Stimulated activated CD4-positive, alpha-beta T cell treated with anti-CD3 and anti-CD28 coated beads, TNF-alpha, amount 100 ng/mL, for 24 hours (primary cell): ENCODE results near the gene SEC22A.

ENCODE experiments used
- DNase-seq, 3 experiments: peaks; one replicate each; pipeline ENCODE4 v3.0.0-alpha.2; 2020; ENCODE audit warnings: low read depth in 3 of 3

Gene SEC22A

GRCh38 chr3:123305192-123305591 is 103.4 kb downstream of the SEC22A start:
- DNase-seq, result no peak

GRCh38 chr3:123307064-123307463 is 105.3 kb downstream of the SEC22A start:
- DNase-seq, result no peak

GRCh38 chr3:123310186-123310585 is 108.4 kb downstream of the SEC22A start:
- no peak for DNase-seq

- no peak for DNase-seq
These were observed 109.0 kb downstream of the SEC22A start for GRCh38 chr3:123310741-123311140.

- no peak for DNase-seq
These were observed 109.5 kb downstream of the SEC22A start for GRCh38 chr3:123311201-123311600.

GRCh38 chr3:123312331-123313265 is 110.9 kb downstream of the SEC22A start:
- no peak for DNase-seq

GRCh38 chr3:123313889-123314288 is 112.1 kb downstream of the SEC22A start:
- DNase-seq, result no peak

- no peak for DNase-seq
These were observed 112.9 kb downstream of the SEC22A start for GRCh38 chr3:123314359-123315270.

GRCh38 chr3:123315271-123315595 is 113.5 kb downstream of the SEC22A start:
- DNase-seq, result no peak

- DNase-seq, result no peak
These were observed 116.0 kb downstream of the SEC22A start for GRCh38 chr3:123317716-123318115.

GRCh38 chr3:123318374-123318773 is 116.6 kb downstream of the SEC22A start:
- no peak for DNase-seq

GRCh38 chr3:123319760-123320159 is 118.0 kb downstream of the SEC22A start:
- DNase-seq, result no peak

GRCh38 chr3:123320221-123320620 is 118.5 kb downstream of the SEC22A start:
- no peak for DNase-seq

- no peak for DNase-seq
These were observed 120.1 kb downstream of the SEC22A start for GRCh38 chr3:123321806-123322205.

GRCh38 chr3:123322866-123323265 is 121.1 kb downstream of the SEC22A start:
- DNase-seq, result no peak
